ENCODE data around the gene NOTUM.

Gene NOTUM

GRCh38 chr17:81976332-81977210, 15.6 kb upstream of the NOTUM start:
- no peaks in the 10 kb centered on the region for H3K36me3 ChIP-seq (ENCODE audit: control insufficient read depth, insufficient read depth, low read length)
- peaks cover 32% of the 10 kb centered on the region for H3K4me1 ChIP-seq (ENCODE audit: control insufficient read depth, insufficient read depth, low read length, poor library complexity, severe bottlenecking)
- peak in 2 of 3 donors; percentile 12 to 36 for DNase-seq
- H3K27ac ChIP-seq (ENCODE audit: insufficient read depth, low read length, poor library complexity, severe bottlenecking) = peak overlapping the region; percentile 73
- H3K9me3 ChIP-seq (ENCODE audit: control insufficient read depth, low read length) = no peaks in the 10 kb centered on the region
- H3K4me3 ChIP-seq (ENCODE audit: insufficient read depth, low read depth, low read length, poor library complexity, severe bottlenecking) = peak overlapping the region; percentile 86
- no peaks in the 10 kb centered on the region for H3K27me3 ChIP-seq (replicated peaks; ENCODE audit: control insufficient read depth, insufficient read depth, low read length, poor library complexity, severe bottlenecking)

- no peaks in the 10 kb centered on the region for H3K9me3 ChIP-seq (ENCODE audit: control insufficient read depth, low read length)
- H3K27me3 ChIP-seq (replicated peaks; ENCODE audit: control insufficient read depth, insufficient read depth, low read length, poor library complexity, severe bottlenecking) = no peaks in the 10 kb centered on the region
- no peak for DNase-seq
- peaks cover 19% of the 10 kb centered on the region for H3K4me1 ChIP-seq (ENCODE audit: control insufficient read depth, insufficient read depth, low read length, poor library complexity, severe bottlenecking)
- H3K36me3 ChIP-seq (ENCODE audit: control insufficient read depth, insufficient read depth, low read length) = no peaks in the 10 kb centered on the region
- H3K27ac ChIP-seq (ENCODE audit: insufficient read depth, low read length, poor library complexity, severe bottlenecking) = no peak overlapping the region
- H3K4me3 ChIP-seq (ENCODE audit: insufficient read depth, low read depth, low read length, poor library complexity, severe bottlenecking) = no peak overlapping the region
Observed at GRCh38 chr17:81973432-81973831, 12.4 kb upstream of the NOTUM start.

- Histone ChIP-seq H3K27me3 (replicated peaks; ENCODE audit: control insufficient read depth, insufficient read depth, low read length, poor library complexity, severe bottlenecking) (no peaks in the 10 kb centered on the region), H3K36me3 (ENCODE audit: control insufficient read depth, insufficient read depth, low read length) (no peaks in the 10 kb centered on the region), H3K4me1 (ENCODE audit: control insufficient read depth, insufficient read depth, low read length, poor library complexity, severe bottlenecking) (peaks cover 15% of the 10 kb centered on the region), H3K9me3 (ENCODE audit: control insufficient read depth, low read length) (no peaks in the 10 kb centered on the region), H3K27ac (ENCODE audit: insufficient read depth, low read length, poor library complexity, severe bottlenecking) (no peak overlapping the region), H3K4me3 (ENCODE audit: insufficient read depth, low read depth, low read length, poor library complexity, severe bottlenecking) (no peak overlapping the region)
- no peak for DNase-seq
Observed at GRCh38 chr17:81968850-81969812, 8.1 kb upstream of the NOTUM start.

- no peaks in the 10 kb centered on the region for H3K27me3 ChIP-seq (replicated peaks; ENCODE audit: control insufficient read depth, insufficient read depth, low read length, poor library complexity, severe bottlenecking)
- no peak for DNase-seq
- peaks cover 15% of the 10 kb centered on the region for H3K4me1 ChIP-seq (ENCODE audit: control insufficient read depth, insufficient read depth, low read length, poor library complexity, severe bottlenecking)
- peak overlapping the region; percentile 48 for H3K27ac ChIP-seq (ENCODE audit: insufficient read depth, low read length, poor library complexity, severe bottlenecking)
- H3K36me3 ChIP-seq (ENCODE audit: control insufficient read depth, insufficient read depth, low read length) = no peaks in the 10 kb centered on the region
- H3K4me3 ChIP-seq (ENCODE audit: insufficient read depth, low read depth, low read length, poor library complexity, severe bottlenecking) = peak overlapping the region; percentile 22
- no peaks in the 10 kb centered on the region for H3K9me3 ChIP-seq (ENCODE audit: control insufficient read depth, low read length)
Observed at GRCh38 chr17:81968396-81968745, 7.4 kb upstream of the NOTUM start.

- Histone ChIP-seq H3K36me3 (ENCODE audit: control insufficient read depth, insufficient read depth, low read length) (no peaks in the 10 kb centered on the region), H3K27ac (ENCODE audit: insufficient read depth, low read length, poor library complexity, severe bottlenecking) (peak overlapping the region; percentile 48), H3K4me3 (ENCODE audit: insufficient read depth, low read depth, low read length, poor library complexity, severe bottlenecking) (peak overlapping the region; percentile 49), H3K9me3 (ENCODE audit: control insufficient read depth, low read length) (no peaks in the 10 kb centered on the region), H3K27me3 (replicated peaks; ENCODE audit: control insufficient read depth, insufficient read depth, low read length, poor library complexity, severe bottlenecking) (no peaks in the 10 kb centered on the region), H3K4me1 (ENCODE audit: control insufficient read depth, insufficient read depth, low read length, poor library complexity, severe bottlenecking) (peaks cover 15% of the 10 kb centered on the region)
- peak; percentile 74 to 83 (median 82) for DNase-seq
Observed at GRCh38 chr17:81967533-81968395, 6.8 kb upstream of the NOTUM start.

GRCh38 chr17:81967244-81967532, 6.2 kb upstream of the NOTUM start:
- Histone ChIP-seq H3K4me1 (ENCODE audit: control insufficient read depth, insufficient read depth, low read length, poor library complexity, severe bottlenecking) (peaks cover 15% of the 10 kb centered on the region), H3K27me3 (replicated peaks; ENCODE audit: control insufficient read depth, insufficient read depth, low read length, poor library complexity, severe bottlenecking) (peaks cover 4% of the 10 kb centered on the region), H3K36me3 (ENCODE audit: control insufficient read depth, insufficient read depth, low read length) (no peaks in the 10 kb centered on the region), H3K4me3 (ENCODE audit: insufficient read depth, low read depth, low read length, poor library complexity, severe bottlenecking) (peak overlapping the region; percentile 49), H3K9me3 (ENCODE audit: control insufficient read depth, low read length) (no peaks in the 10 kb centered on the region), H3K27ac (ENCODE audit: insufficient read depth, low read length, poor library complexity, severe bottlenecking) (no peak overlapping the region)
- no peak for DNase-seq

- no peak for DNase-seq
- Histone ChIP-seq H3K27me3 (replicated peaks; ENCODE audit: control insufficient read depth, insufficient read depth, low read length, poor library complexity, severe bottlenecking) (peaks cover 10% of the 10 kb centered on the region), H3K36me3 (ENCODE audit: control insufficient read depth, insufficient read depth, low read length) (no peaks in the 10 kb centered on the region), H3K4me1 (ENCODE audit: control insufficient read depth, insufficient read depth, low read length, poor library complexity, severe bottlenecking) (peaks cover 18% of the 10 kb centered on the region), H3K9me3 (ENCODE audit: control insufficient read depth, low read length) (no peaks in the 10 kb centered on the region), H3K27ac (ENCODE audit: insufficient read depth, low read length, poor library complexity, severe bottlenecking) (no peak overlapping the region), H3K4me3 (ENCODE audit: insufficient read depth, low read depth, low read length, poor library complexity, severe bottlenecking) (no peak overlapping the region)
Observed at GRCh38 chr17:81966343-81967243, 5.6 kb upstream of the NOTUM start.

GRCh38 chr17:81964081-81964849, 3.3 kb upstream of the NOTUM start:
- Histone ChIP-seq H3K4me1 (ENCODE audit: control insufficient read depth, insufficient read depth, low read length, poor library complexity, severe bottlenecking) (peaks cover 29% of the 10 kb centered on the region), H3K9me3 (ENCODE audit: control insufficient read depth, low read length) (no peaks in the 10 kb centered on the region), H3K27me3 (replicated peaks; ENCODE audit: control insufficient read depth, insufficient read depth, low read length, poor library complexity, severe bottlenecking) (peaks cover 25% of the 10 kb centered on the region), H3K4me3 (ENCODE audit: insufficient read depth, low read depth, low read length, poor library complexity, severe bottlenecking) (no peak overlapping the region), H3K27ac (ENCODE audit: insufficient read depth, low read length, poor library complexity, severe bottlenecking) (no peak overlapping the region), H3K36me3 (ENCODE audit: control insufficient read depth, insufficient read depth, low read length) (no peaks in the 10 kb centered on the region)
- DNase-seq = no peak
